OCI-LY7 (cell line): ENCODE measurements around the gene STXBP5.

ENCODE experiments used
- CTCF ChIP-seq: fragments of 200-600 bp; sonication (generic); conservative IDR thresholded peaks from 2 replicates; pipeline ENCODE4 v1.5.1; 2014; ENCODE audit warnings: mild to moderate bottlenecking, antibody characterized with exemption, low read length, moderate library complexity, mixed read lengths
- EZH2phosphoT487 ChIP-seq: fragments of 200-600 bp; sonication (generic); IDR thresholded peaks from 2 replicates; pipeline ENCODE4 v1.6.1; 2018; ENCODE audit warnings: low read depth, borderline replicate concordance, mild to moderate bottlenecking, mixed run types, antibody characterized with exemption, low read length, moderate library complexity, mixed read lengths

- TF ChIP-seq CTCF = no peak
- TF ChIP-seq EZH2phosphoT487 = no peak
Observed at GRCh38 chr6:147384737-147385710, 180.8 kb downstream of the STXBP5 start.
